Hepatocyte (in vitro differentiated cells): ENCODE data around the gene PIK3CA.

ENCODE experiments used
- CTCF ChIP-seq: fragments of 200-600 bp; sonication (generic); IDR thresholded peaks from 2 replicates; pipeline ENCODE4 v1.5.1; 2016; ENCODE audit warnings: antibody characterized with exemption, mild to moderate bottlenecking; ENCODE audit not compliant: poor library complexity
- EZH2 ChIP-seq: fragments of 200-600 bp; sonication (generic); IDR thresholded peaks from 2 replicates; pipeline ENCODE4 v1.6.1; 2016; ENCODE audit warnings: antibody characterized with exemption, mild to moderate bottlenecking, borderline replicate concordance
- EZH2phosphoT487 ChIP-seq: fragments of 200-600 bp; sonication (generic); IDR thresholded peaks from one replicate; pipeline ENCODE4 v1.6.1; 2018; ENCODE audit warnings: antibody characterized with exemption, mild to moderate bottlenecking, low read depth, moderate library complexity; ENCODE audit not compliant: unreplicated experiment, severe bottlenecking

GRCh38 chr3:179264449-179264848 is 116.3 kb downstream of the PIK3CA start:
- TF ChIP-seq CTCF (no peak), EZH2 (no peak), EZH2phosphoT487 (no peak)
